ENCODE results near the gene SERPINI1.

The SERPINI1 gene

DNA sequence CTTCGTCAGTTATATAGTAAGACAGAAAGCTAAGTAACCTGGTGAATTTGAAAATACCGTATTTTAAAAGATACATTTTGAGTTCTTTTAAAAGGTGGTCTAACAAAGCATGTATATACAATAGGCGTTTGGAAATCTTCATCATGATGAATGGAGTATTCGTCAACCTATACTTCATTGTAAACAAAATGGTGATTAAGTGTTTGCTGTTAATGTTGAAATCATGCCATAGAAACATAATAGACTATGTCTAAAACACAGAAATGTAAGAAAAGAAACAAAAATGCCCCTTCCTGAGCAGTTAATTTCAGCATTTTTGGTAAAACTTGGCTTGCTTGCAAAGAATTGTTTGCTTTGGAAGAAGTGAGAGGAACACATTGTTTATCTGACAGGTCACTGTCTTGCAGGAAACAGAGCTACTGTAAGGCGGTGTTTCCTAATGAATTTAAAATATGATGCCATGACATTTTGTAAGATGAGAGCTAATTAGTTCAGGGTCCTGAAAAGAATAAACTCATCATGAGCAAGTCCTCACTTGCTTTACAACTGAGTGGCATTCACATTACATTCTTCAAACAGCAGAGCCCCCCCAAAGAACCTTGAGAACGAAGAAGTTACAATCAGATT is 126.7 kb downstream of the SERPINI1 start:
- no peak overlapping the region for H2AFZ ChIP-seq (ENCODE audit: insufficient read depth, low read length, poor library complexity)
- no peak overlapping the region for H4K12ac ChIP-seq (ENCODE audit: low read depth, low read length)
- no peak overlapping the region for H4K91ac ChIP-seq (ENCODE audit: low read depth, low read length)
- no peaks in the 10 kb centered on the region for H3K4me1 ChIP-seq (ENCODE audit: control insufficient read depth in 1 of 2, insufficient read depth in 2 of 2, low read length in 2 of 2)
- no peak overlapping the region for H3K23ac ChIP-seq (ENCODE audit: low read length)
- no peak overlapping the region for H3K27ac ChIP-seq (ENCODE audit: low read depth, low read length)
- no peak overlapping the region for H2BK5ac ChIP-seq (ENCODE audit: low read depth, low read length, poor library complexity)
- no CpG with 5 or more reads among the region's 6 CpGs for WGBS (ENCODE audit: extremely low coverage, insufficient coverage, insufficient read length)
- no peaks in the 10 kb centered on the region for H3K27me3 ChIP-seq (ENCODE audit: insufficient read depth, low read length)
- H2AK5ac ChIP-seq (ENCODE audit: low read length) = no peak overlapping the region
- no peak overlapping the region for H2BK120ac ChIP-seq (ENCODE audit: insufficient read depth, low read length, poor library complexity)
- H3K4ac ChIP-seq (ENCODE audit: low read depth, low read length) = no peak overlapping the region
- H3K79me2 ChIP-seq (ENCODE audit: control insufficient read depth, insufficient read depth, low read length, poor library complexity) = no peaks in the 10 kb centered on the region
- no peaks in the 10 kb centered on the region for H3K36me3 ChIP-seq (ENCODE audit: control insufficient read depth in 1 of 2, insufficient read depth in 2 of 2, low read length in 2 of 2)
- no peak overlapping the region for H3K14ac ChIP-seq (ENCODE audit: low read length)
- H3K18ac ChIP-seq (ENCODE audit: low read length) = no peak overlapping the region
- no peak overlapping the region for H2BK12ac ChIP-seq (ENCODE audit: low read length)
- H3K9me3 ChIP-seq (ENCODE audit: insufficient read depth, low read depth, low read length) = no peaks in the 10 kb centered on the region
- H3K79me1 ChIP-seq (ENCODE audit: low read length) = no peaks in the 10 kb centered on the region
- no peak overlapping the region for H3K9ac ChIP-seq (ENCODE audit: low read length)
- no peak overlapping the region for H3K4me3 ChIP-seq (ENCODE audit: low read depth, low read length)
- no peak overlapping the region for H3K4me2 ChIP-seq (ENCODE audit: low read length)
- no peak for DNase-seq
- H4K8ac ChIP-seq (ENCODE audit: low read depth, low read length) = no peak overlapping the region

DNA sequence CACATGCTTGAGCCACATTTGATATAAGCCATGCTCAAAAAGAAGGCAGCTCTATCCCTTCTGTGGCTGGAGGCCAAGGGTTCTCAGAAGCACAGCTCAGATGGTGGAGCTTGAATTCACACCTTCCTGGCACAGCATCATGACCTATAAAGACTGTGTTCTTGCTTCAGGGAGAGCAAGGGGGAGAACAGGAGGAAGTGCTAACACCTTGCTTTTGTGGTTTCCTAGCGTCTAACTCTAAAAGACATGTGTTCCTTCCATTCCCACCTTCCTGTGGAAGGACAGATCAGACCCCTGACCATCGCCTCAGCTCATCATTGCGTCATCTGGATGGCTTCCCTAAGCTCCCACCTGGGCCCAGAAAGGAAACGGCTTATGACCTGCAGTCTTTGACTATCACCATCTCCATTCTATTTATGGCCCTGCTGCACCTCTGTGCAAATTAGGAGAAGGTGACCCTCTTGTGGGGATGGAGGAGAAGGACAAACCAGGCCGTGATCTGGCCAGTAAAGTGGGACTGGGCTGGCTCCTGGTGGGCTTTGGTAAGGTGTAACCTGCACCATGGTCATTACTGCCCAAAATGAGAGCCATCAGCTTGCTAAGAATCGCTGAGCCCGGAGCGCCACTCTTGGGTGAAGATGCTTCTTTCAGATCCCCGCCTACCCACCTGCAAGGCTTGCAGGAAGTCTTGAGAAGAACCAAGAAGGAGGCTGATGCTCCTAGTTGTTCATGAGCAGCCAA is 128.5 kb downstream of the SERPINI1 start:
- no CpG with 5 or more reads among the region's 9 CpGs for whole genome bisulfite sequencing (ENCODE audit: extremely low coverage, insufficient coverage, insufficient read length)
- no peak overlapping the region for H3K27ac ChIP-seq (ENCODE audit: low read depth, low read length)
- H3K9ac ChIP-seq (ENCODE audit: low read length) = no peak overlapping the region
- no peak overlapping the region for H4K8ac ChIP-seq (ENCODE audit: low read depth, low read length)
- no peak for DNase-seq
- H3K9me3 ChIP-seq (ENCODE audit: insufficient read depth, low read depth, low read length) = no peaks in the 10 kb centered on the region
- H2AFZ ChIP-seq (ENCODE audit: insufficient read depth, low read length, poor library complexity) = no peak overlapping the region
- no peak overlapping the region for H3K4me2 ChIP-seq (ENCODE audit: low read length)
- no peak overlapping the region for H2BK12ac ChIP-seq (ENCODE audit: low read length)
- no peak overlapping the region for H4K12ac ChIP-seq (ENCODE audit: low read depth, low read length)
- no peaks in the 10 kb centered on the region for H3K27me3 ChIP-seq (ENCODE audit: insufficient read depth, low read length)
- no peak overlapping the region for H3K18ac ChIP-seq (ENCODE audit: low read length)
- H3K14ac ChIP-seq (ENCODE audit: low read length) = no peak overlapping the region
- H2AK5ac ChIP-seq (ENCODE audit: low read length) = no peak overlapping the region
- H3K4ac ChIP-seq (ENCODE audit: low read depth, low read length) = no peak overlapping the region
- H3K79me2 ChIP-seq (ENCODE audit: control insufficient read depth, insufficient read depth, low read length, poor library complexity) = no peaks in the 10 kb centered on the region
- H2BK120ac ChIP-seq (ENCODE audit: insufficient read depth, low read length, poor library complexity) = no peak overlapping the region
- no peak overlapping the region for H3K4me3 ChIP-seq (ENCODE audit: low read depth, low read length)
- no peaks in the 10 kb centered on the region for H3K36me3 ChIP-seq (ENCODE audit: control insufficient read depth in 1 of 2, insufficient read depth in 2 of 2, low read length in 2 of 2)
- H2BK5ac ChIP-seq (ENCODE audit: low read depth, low read length, poor library complexity) = no peak overlapping the region
- no peaks in the 10 kb centered on the region for H3K79me1 ChIP-seq (ENCODE audit: low read length)
- no peaks in the 10 kb centered on the region for H3K4me1 ChIP-seq (ENCODE audit: control insufficient read depth in 1 of 2, insufficient read depth in 2 of 2, low read length in 2 of 2)
- H4K91ac ChIP-seq (ENCODE audit: low read depth, low read length) = no peak overlapping the region
- H3K23ac ChIP-seq (ENCODE audit: low read length) = no peak overlapping the region

GRCh38 chr3:167864552-167864874 is 129.0 kb downstream of the SERPINI1 start:
- no CpG with 5 or more reads among the region's 1 CpG for WGBS (ENCODE audit: extremely low coverage, insufficient coverage, insufficient read length)
- Histone ChIP-seq H2BK120ac (ENCODE audit: insufficient read depth, low read length, poor library complexity) (no peak overlapping the region), H4K12ac (ENCODE audit: low read depth, low read length) (no peak overlapping the region), H2AFZ (ENCODE audit: insufficient read depth, low read length, poor library complexity) (no peak overlapping the region), H3K18ac (ENCODE audit: low read length) (no peak overlapping the region), H3K4me2 (ENCODE audit: low read length) (no peak overlapping the region), H3K4ac (ENCODE audit: low read depth, low read length) (no peak overlapping the region), H4K91ac (ENCODE audit: low read depth, low read length) (no peak overlapping the region), H2BK5ac (ENCODE audit: low read depth, low read length, poor library complexity) (no peak overlapping the region), H3K9ac (ENCODE audit: low read length) (no peak overlapping the region), H3K9me3 (ENCODE audit: insufficient read depth, low read depth, low read length) (no peaks in the 10 kb centered on the region), H3K27me3 (ENCODE audit: insufficient read depth, low read length) (no peaks in the 10 kb centered on the region), H2AK5ac (ENCODE audit: low read length) (no peak overlapping the region), H3K4me3 (ENCODE audit: low read depth, low read length) (no peak overlapping the region), H3K4me1 (ENCODE audit: control insufficient read depth in 1 of 2, insufficient read depth in 2 of 2, low read length in 2 of 2) (no peaks in the 10 kb centered on the region), H3K79me2 (ENCODE audit: control insufficient read depth, insufficient read depth, low read length, poor library complexity) (no peaks in the 10 kb centered on the region), H4K8ac (ENCODE audit: low read depth, low read length) (no peak overlapping the region), H3K14ac (ENCODE audit: low read length) (no peak overlapping the region), H3K23ac (ENCODE audit: low read length) (no peak overlapping the region), H3K27ac (ENCODE audit: low read depth, low read length) (no peak overlapping the region), H3K36me3 (ENCODE audit: control insufficient read depth in 1 of 2, insufficient read depth in 2 of 2, low read length in 2 of 2) (no peaks in the 10 kb centered on the region), H3K79me1 (ENCODE audit: low read length) (no peaks in the 10 kb centered on the region), H2BK12ac (ENCODE audit: low read length) (no peak overlapping the region)
- no peak for DNase-seq

GRCh38 chr3:167866331-167866730 is 130.8 kb downstream of the SERPINI1 start:
- H4K12ac ChIP-seq (ENCODE audit: low read depth, low read length) = no peak overlapping the region
- H3K27ac ChIP-seq (ENCODE audit: low read depth, low read length) = no peak overlapping the region
- DNase-seq = peak in 1 of 2 donors; percentile 3
- no peak overlapping the region for H2BK120ac ChIP-seq (ENCODE audit: insufficient read depth, low read length, poor library complexity)
- H3K79me1 ChIP-seq (ENCODE audit: low read length) = no peaks in the 10 kb centered on the region
- no peaks in the 10 kb centered on the region for H3K9me3 ChIP-seq (ENCODE audit: insufficient read depth, low read depth, low read length)
- no peaks in the 10 kb centered on the region for H3K79me2 ChIP-seq (ENCODE audit: control insufficient read depth, insufficient read depth, low read length, poor library complexity)
- no peak overlapping the region for H2BK12ac ChIP-seq (ENCODE audit: low read length)
- no peaks in the 10 kb centered on the region for H3K36me3 ChIP-seq (ENCODE audit: control insufficient read depth in 1 of 2, insufficient read depth in 2 of 2, low read length in 2 of 2)
- H4K8ac ChIP-seq (ENCODE audit: low read depth, low read length) = no peak overlapping the region
- H3K4me2 ChIP-seq (ENCODE audit: low read length) = no peak overlapping the region
- H2AFZ ChIP-seq (ENCODE audit: insufficient read depth, low read length, poor library complexity) = no peak overlapping the region
- no peaks in the 10 kb centered on the region for H3K27me3 ChIP-seq (ENCODE audit: insufficient read depth, low read length)
- no peak overlapping the region for H3K4ac ChIP-seq (ENCODE audit: low read depth, low read length)
- no CpG with 5 or more reads among the region's 1 CpG for WGBS (ENCODE audit: extremely low coverage, insufficient coverage, insufficient read length)
- no peak overlapping the region for H4K91ac ChIP-seq (ENCODE audit: low read depth, low read length)
- H2BK5ac ChIP-seq (ENCODE audit: low read depth, low read length, poor library complexity) = no peak overlapping the region
- no peak overlapping the region for H2AK5ac ChIP-seq (ENCODE audit: low read length)
- no peak overlapping the region for H3K4me3 ChIP-seq (ENCODE audit: low read depth, low read length)
- H3K4me1 ChIP-seq (ENCODE audit: control insufficient read depth in 1 of 2, insufficient read depth in 2 of 2, low read length in 2 of 2) = no peaks in the 10 kb centered on the region
- no peak overlapping the region for H3K14ac ChIP-seq (ENCODE audit: low read length)
- H3K18ac ChIP-seq (ENCODE audit: low read length) = no peak overlapping the region
- H3K9ac ChIP-seq (ENCODE audit: low read length) = no peak overlapping the region
- no peak overlapping the region for H3K23ac ChIP-seq (ENCODE audit: low read length)

Measured in trophoblast cell (in vitro differentiated cells and primary cell).